K562 treated with DMSO at 1 percent for 24 hours (cell line): ENCODE results near the gene TPSG1. TPM values are rescaled to one million over a fixed set of nuclear protein-coding genes. Genes with fewer than 3 reads are reported as not detected.

Experiments
- total RNA-seq: library from RNA; unstranded; fragments of 300-600 nt; gene quantifications from 2 replicates; pipeline ENCODE4 v1.2.3, GENCODE V29; 2022; ENCODE audit warnings: low read depth; ENCODE audit not compliant: insufficient read depth

TPSG1 gene
- not detected in 2 replicates for total RNA-seq

DNA sequence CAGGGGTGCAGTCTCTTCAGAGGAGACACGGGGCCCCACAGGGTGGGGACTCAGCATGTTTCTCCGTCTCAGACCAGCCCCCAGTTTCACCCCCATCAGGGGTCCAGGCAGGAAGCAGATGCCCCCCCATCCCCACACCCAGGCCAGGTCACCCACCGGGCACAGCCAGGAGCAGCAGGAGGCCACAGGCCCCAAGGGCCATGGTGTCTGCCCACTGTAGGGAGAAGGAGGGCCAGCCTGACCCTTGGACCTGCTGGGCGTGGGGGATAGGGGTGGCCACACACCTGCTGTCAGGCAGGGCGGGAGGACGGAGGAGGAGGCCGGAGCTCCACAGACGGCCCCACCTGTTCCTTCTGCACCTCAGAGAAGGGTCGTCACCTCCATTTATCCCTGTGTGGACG is at the start of gene TPSG1:
TSS of gene TPSG1 (minus strand) at position 218 of the 401 bp plus-strand sequence. CDS start at position 202, 16 bp downstream.

DNA sequence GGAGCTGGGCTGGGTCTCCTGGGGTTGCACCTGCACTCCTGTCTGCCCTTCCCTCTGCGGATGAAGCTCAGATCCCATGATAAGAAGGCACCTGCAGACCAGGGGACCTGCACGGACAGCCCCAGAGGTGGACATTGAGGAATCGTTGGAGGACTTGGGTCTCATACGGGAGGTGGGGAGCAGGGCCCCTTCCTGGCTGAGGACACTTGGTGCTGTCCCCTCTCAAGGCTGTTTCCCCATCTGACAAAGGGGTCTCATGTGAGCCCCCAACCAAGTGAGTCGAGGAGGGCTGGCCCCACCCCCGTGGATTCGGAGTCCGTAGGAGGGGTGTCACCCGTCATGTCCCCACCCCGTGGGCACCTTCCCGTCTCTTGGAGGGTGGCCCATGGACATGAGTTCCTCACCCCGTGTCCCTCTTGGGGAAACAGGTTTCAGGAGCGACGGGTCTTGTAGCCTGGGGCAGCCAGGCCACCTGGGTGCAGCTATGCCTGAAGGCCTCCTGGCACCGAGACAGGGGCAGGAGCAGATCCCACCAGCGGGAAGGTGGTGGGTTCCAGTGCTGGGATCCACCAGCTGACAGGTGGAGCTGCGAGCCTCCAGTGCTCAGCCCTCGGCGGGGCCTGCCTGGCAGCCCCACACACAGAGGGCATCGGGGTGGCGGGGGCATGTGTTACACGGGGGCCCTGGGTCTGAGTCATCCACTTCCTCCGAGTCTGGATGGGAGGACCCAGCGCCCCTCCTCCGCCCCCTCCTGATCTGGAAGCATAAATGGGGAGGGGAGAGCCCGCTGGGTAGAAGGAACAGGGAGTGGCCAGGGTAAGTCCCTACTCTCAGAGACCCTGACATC is 30.4 kb upstream of the TPSG1 start, which contains the start of gene TPSD1:
TSS of gene TPSD1 (plus strand) at position 794 of the 847 bp plus-strand sequence. CDS start 212 bp downstream, outside the sequence.

DNA sequence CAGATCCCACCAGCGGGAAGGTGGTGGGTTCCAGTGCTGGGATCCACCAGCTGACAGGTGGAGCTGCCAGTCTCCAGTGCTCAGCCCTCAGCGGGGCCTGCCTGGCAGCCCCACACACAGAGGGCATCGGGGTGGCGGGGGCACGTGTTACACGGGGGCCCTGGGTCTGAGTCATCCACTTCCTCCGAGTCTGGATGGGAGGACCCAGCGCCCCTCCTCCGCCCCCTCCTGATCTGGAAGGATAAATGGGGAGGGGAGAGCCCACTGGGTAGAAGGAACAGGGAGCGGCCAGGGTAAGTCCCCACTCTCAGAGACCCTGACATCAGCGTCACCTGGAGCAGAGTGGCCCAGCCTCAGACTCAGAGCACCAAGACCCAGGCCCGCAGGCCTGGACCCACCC is 15.4 kb upstream of the TPSG1 start, which contains the start of gene TPSAB1:
TSS of gene TPSAB1 (plus strand) at position 270 of the 400 bp plus-strand sequence. CDS start 234 bp downstream, outside the sequence.

DNA sequence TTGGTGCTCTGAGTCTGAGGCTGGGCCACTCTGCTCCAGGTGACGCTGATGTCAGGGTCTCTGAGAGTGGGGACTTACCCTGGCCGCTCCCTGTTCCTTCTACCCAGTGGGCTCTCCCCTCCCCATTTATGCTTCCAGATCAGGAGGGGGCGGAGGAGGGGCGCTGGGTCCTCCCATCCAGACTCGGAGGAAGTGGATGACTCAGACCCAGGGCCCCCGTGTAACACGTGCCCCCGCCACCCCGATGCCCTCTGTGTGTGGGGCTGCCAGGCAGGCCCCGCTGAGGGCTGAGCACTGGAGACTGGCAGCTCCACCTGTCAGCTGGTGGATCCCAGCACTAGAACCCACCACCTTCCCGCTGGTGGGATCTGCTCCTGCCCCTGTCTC is 5.0 kb upstream of the TPSG1 start, which contains the start of gene TPSB2:
TSS of gene TPSB2 (minus strand) at position 101 of the 387 bp plus-strand sequence. CDS start 233 bp downstream, outside the sequence.

Other genes starting within 250 kb of the TPSG1 start
- gene SOX8, start 243.5 kb downstream of the TPSG1 start, total RNA-seq: not detected in 2 replicates
- gene SSTR5, start 152.5 kb downstream of the TPSG1 start, total RNA-seq: not detected in 2 replicates
- not detected in 2 replicates for gene C1QTNF8, start 129.0 kb downstream of the TPSG1 start, total RNA-seq
- 0.28 and 0.34 TPM in 2 replicates for gene CACNA1H, start 72.2 kb downstream of the TPSG1 start, total RNA-seq
- not detected in 2 replicates for gene TPSB2, start 4.9 kb upstream of the TPSG1 start, total RNA-seq
- gene TPSAB1, start 15.4 kb upstream of the TPSG1 start, total RNA-seq: not detected in 2 replicates
- gene TPSD1, start 30.8 kb upstream of the TPSG1 start, total RNA-seq: not detected in 2 replicates
- gene UBE2I, start 84.4 kb upstream of the TPSG1 start, total RNA-seq: 61.6 and 64.4 TPM in 2 replicates
- gene BAIAP3, start 108.4 kb upstream of the TPSG1 start, total RNA-seq: 11.4 and 14.0 TPM in 2 replicates
- 93.4 and 102 TPM in 2 replicates for gene TSR3, start 126.6 kb upstream of the TPSG1 start, total RNA-seq
- gene GNPTG, start 126.7 kb upstream of the TPSG1 start, total RNA-seq: 42.6 and 47.9 TPM in 2 replicates
- 18.6 and 27.2 TPM in 2 replicates for gene UNKL, start 189.4 kb upstream of the TPSG1 start, total RNA-seq
- 25.0 and 26.1 TPM in 2 replicates for gene UQCC4, start 195.5 kb upstream of the TPSG1 start, total RNA-seq
- gene PERCC1, start 205.8 kb upstream of the TPSG1 start, total RNA-seq: not detected in 2 replicates
- gene CCDC154, start 219.3 kb upstream of the TPSG1 start, total RNA-seq: 0.86 and 1.9 TPM in 2 replicates
- 149 and 176 TPM in 2 replicates for gene CLCN7, start 249.8 kb upstream of the TPSG1 start, total RNA-seq